RWPE2 (cell line): ENCODE results near the gene SLC24A1.
A peak's percentile ranks its signal among the peaks of the same experiment; 100 is the strongest.

Experiments
- ATAC-seq: fragments of 200-7000 bp; cut with Tn5 transposase; 3 replicates; pipeline ENCODE4 v1.9.1; 2021; ENCODE audit warnings: low read depth
- DNase-seq: peaks from one replicate; pipeline ENCODE4 v3.0.0-alpha.2; 2020; ENCODE audit warnings: low spot score
- H3K27ac ChIP-seq: fragments of 450-650 bp; 2 replicates; pipeline ENCODE4 v1.5.1; 2017; ENCODE audit warnings: mild to moderate bottlenecking; ENCODE audit not compliant: poor library complexity, severe bottlenecking
- H3K27me3 ChIP-seq: fragments of 250-450 bp; sonication (Bioruptor Pico); 2 replicates; pipeline ENCODE4 v1.5.1; 2021; ENCODE audit warnings: mild to moderate bottlenecking, moderate library complexity; ENCODE audit not compliant: insufficient read depth, poor library complexity, severe bottlenecking
- H3K36me3 ChIP-seq: fragments of 250-450 bp; sonication (Bioruptor Pico); 2 replicates; pipeline ENCODE4 v1.5.1; 2020; ENCODE audit warnings: low read depth, mild to moderate bottlenecking, moderate library complexity
- H3K4me1 ChIP-seq: fragments of 250-450 bp; sonication (Bioruptor Pico); 2 replicates; pipeline ENCODE4 v1.5.1; 2021; ENCODE audit warnings: mild to moderate bottlenecking, moderate library complexity; ENCODE audit not compliant: insufficient read depth, poor library complexity, severe bottlenecking
- H3K4me3 ChIP-seq: fragments of 250-450 bp; sonication (Bioruptor Pico); 2 replicates; pipeline ENCODE4 v1.5.1; 2021; ENCODE audit warnings: mild to moderate bottlenecking, moderate library complexity; ENCODE audit not compliant: severe bottlenecking
- H3K9me3 ChIP-seq: fragments of 250-450 bp; sonication (Bioruptor Pico); 2 replicates; pipeline ENCODE4 v1.5.1; 2021; ENCODE audit warnings: mild to moderate bottlenecking, moderate library complexity; ENCODE audit not compliant: severe bottlenecking
- CTCF ChIP-seq: fragments of 450-650 bp; IDR thresholded peaks from one replicate; pipeline ENCODE4 v1.5.1; 2017; ENCODE audit warnings: mild to moderate bottlenecking, moderate library complexity; ENCODE audit not compliant: poor library complexity, severe bottlenecking

Gene SLC24A1

GRCh38 chr15:65578904-65579728 is 42.6 kb upstream of the SLC24A1 start:
- Histone ChIP-seq H3K27me3 (no peaks in the 10 kb centered on the region), H3K36me3 (peaks cover 84% of the 10 kb centered on the region), H3K4me1 (no peaks in the 10 kb centered on the region), H3K4me3 (no peak overlapping the region), H3K9me3 (no peaks in the 10 kb centered on the region), H3K27ac (no peak overlapping the region)
- ATAC-seq (no peak), DNase-seq (no peak)
- TF ChIP-seq CTCF, result no peak

- no peak overlapping the region for H3K4me3 ChIP-seq
- DNase-seq (no peak), ATAC-seq (no peak)
- no peaks in the 10 kb centered on the region for H3K4me1 ChIP-seq
- H3K36me3 ChIP-seq, result peaks cover 87% of the 10 kb centered on the region
- TF ChIP-seq CTCF, result no peak
- no peaks in the 10 kb centered on the region for H3K9me3 ChIP-seq
- no peak overlapping the region for H3K27ac ChIP-seq
- H3K27me3 ChIP-seq, result no peaks in the 10 kb centered on the region
Measured at GRCh38 chr15:65579762-65580161, 42.0 kb upstream of the SLC24A1 start.

- TF ChIP-seq CTCF, result no peak
- ATAC-seq (peak; percentile 59; the same call in 2 of the 3 replicates), DNase-seq (no peak)
- peaks cover 93% of the 10 kb centered on the region for H3K36me3 ChIP-seq
- no peak overlapping the region for H3K4me3 ChIP-seq
- no peaks in the 10 kb centered on the region for H3K4me1 ChIP-seq
- no peaks in the 10 kb centered on the region for H3K27me3 ChIP-seq
- H3K9me3 ChIP-seq, result no peaks in the 10 kb centered on the region
- no peak overlapping the region for H3K27ac ChIP-seq
Measured at GRCh38 chr15:65580287-65580686, 41.5 kb upstream of the SLC24A1 start.

GRCh38 chr15:65583701-65584100 is 38.0 kb upstream of the SLC24A1 start:
- Histone ChIP-seq H3K27ac (no peak overlapping the region), H3K9me3 (no peaks in the 10 kb centered on the region), H3K36me3 (peaks cover 99% of the 10 kb centered on the region), H3K4me1 (no peaks in the 10 kb centered on the region), H3K4me3 (no peak overlapping the region), H3K27me3 (no peaks in the 10 kb centered on the region)
- DNase-seq (no peak), ATAC-seq (no peak)
- TF ChIP-seq CTCF, result no peak

- no peaks in the 10 kb centered on the region for H3K27me3 ChIP-seq
- no peaks in the 10 kb centered on the region for H3K4me1 ChIP-seq
- no peak overlapping the region for H3K27ac ChIP-seq
- ATAC-seq, result no peak
- TF ChIP-seq CTCF, result no peak
- DNase-seq, result no peak
- no peak overlapping the region for H3K4me3 ChIP-seq
- no peaks in the 10 kb centered on the region for H3K9me3 ChIP-seq
- peaks cover 99% of the 10 kb centered on the region for H3K36me3 ChIP-seq
Measured at GRCh38 chr15:65584241-65584640, 37.5 kb upstream of the SLC24A1 start.
